Activated T-helper 17 cell treated with anti-CD3 and anti-CD28 coated beads, Interleukin-2, amount 50 U/mL, for 72 hours (primary cell): ENCODE results near the gene KRTAP1-5. TPM values are rescaled to one million over a fixed set of nuclear protein-coding genes. Genes with fewer than 3 reads are reported as not detected.
"Not testable (repeated sequence)": the region's sequence is repeated elsewhere in the genome, so short reads cannot be mapped to it uniquely, and the experiment has no call there.

Source experiments
- ATAC-seq: fragments of 150-1000 bp; cut with Tn5 transposase; replicated peaks from 2 replicates; pipeline ENCODE4 v1.10.0; 2021; ENCODE audit warnings: mild to moderate bottlenecking, moderate library complexity
- H3K27ac Mint-ChIP-seq: one replicate; pipeline ENCODE4 v1.8.0; 2022; ENCODE audit warnings: mixed read lengths
- H3K27me3 Mint-ChIP-seq: one replicate; pipeline ENCODE4 v1.8.0; 2022; ENCODE audit warnings: mixed read lengths
- H3K36me3 Mint-ChIP-seq: one replicate; pipeline ENCODE4 v1.8.0; 2022; ENCODE audit warnings: low read depth, mild to moderate bottlenecking, mixed read lengths
- H3K4me1 Mint-ChIP-seq: one replicate; pipeline ENCODE4 v1.8.0; 2022; ENCODE audit warnings: mixed read lengths
- H3K4me3 Mint-ChIP-seq: one replicate; pipeline ENCODE4 v1.8.0; 2022; ENCODE audit warnings: mild to moderate bottlenecking, mixed read lengths
- H3K9me3 Mint-ChIP-seq: one replicate; pipeline ENCODE4 v1.8.0; 2022; ENCODE audit warnings: mixed read lengths
- total RNA-seq, 2 donors: library from RNA; stranded (reverse); gene quantifications; one replicate each; pipeline ENCODE4 v1.2.3, GENCODE V29; 2022

The KRTAP1-5 gene
- not detected for total RNA-seq

GRCh38 chr17:41026715-41027471, at the start of gene KRTAP1-5:
TSS of gene KRTAP1-5 (minus strand) at chr17:41027208. CDS start at chr17:41027155, 53 bp downstream.
- Mint-ChIP-seq H3K27ac (no peak within 1 kb of the TSS), H3K9me3 (no peaks in the 10 kb centered on the region), H3K27me3 (peaks cover 33% of the 10 kb centered on the region), H3K36me3 (no peaks in the 10 kb centered on the region), H3K4me3 (no peak within 1 kb of the TSS), H3K4me1 (no peaks in the 10 kb centered on the region)
- peak; percentile 21 for ATAC-seq

GRCh38 chr17:41076788-41077187, 49.8 kb upstream of the KRTAP1-5 start:
- Mint-ChIP-seq H3K27me3 (peaks cover 21% of the 10 kb centered on the region), H3K4me3 (no peak overlapping the region), H3K9me3 (no peaks in the 10 kb centered on the region), H3K4me1 (no peaks in the 10 kb centered on the region), H3K36me3 (no peaks in the 10 kb centered on the region), H3K27ac (no peak overlapping the region)
- no peak for ATAC-seq

- no peaks in the 10 kb centered on the region for H3K36me3 Mint-ChIP-seq
- H3K27me3 Mint-ChIP-seq = peaks cover 14% of the 10 kb centered on the region
- no peak overlapping the region for H3K27ac Mint-ChIP-seq
- no peak for ATAC-seq
- H3K9me3 Mint-ChIP-seq = no peaks in the 10 kb centered on the region
- H3K4me1 Mint-ChIP-seq = no peaks in the 10 kb centered on the region
- H3K4me3 Mint-ChIP-seq = no peak overlapping the region
These were observed 46.7 kb upstream of the KRTAP1-5 start for GRCh38 chr17:41073676-41074075.

- no peak overlapping the region for H3K27ac Mint-ChIP-seq
- peaks cover 14% of the 10 kb centered on the region for H3K27me3 Mint-ChIP-seq
- ATAC-seq = no peak
- H3K9me3 Mint-ChIP-seq = no peaks in the 10 kb centered on the region
- H3K4me3 Mint-ChIP-seq = no peak overlapping the region
- no peaks in the 10 kb centered on the region for H3K4me1 Mint-ChIP-seq
- no peaks in the 10 kb centered on the region for H3K36me3 Mint-ChIP-seq
These were observed 44.8 kb upstream of the KRTAP1-5 start for GRCh38 chr17:41071606-41072360.

- H3K4me3 Mint-ChIP-seq = no peak overlapping the region
- ATAC-seq = no peak
- H3K36me3 Mint-ChIP-seq = no peaks in the 10 kb centered on the region
- peaks cover 5% of the 10 kb centered on the region for H3K4me1 Mint-ChIP-seq
- no peaks in the 10 kb centered on the region for H3K27me3 Mint-ChIP-seq
- no peaks in the 10 kb centered on the region for H3K9me3 Mint-ChIP-seq
- H3K27ac Mint-ChIP-seq = no peak overlapping the region
These were observed 42.0 kb upstream of the KRTAP1-5 start for GRCh38 chr17:41069031-41069430.

- peaks cover 5% of the 10 kb centered on the region for H3K4me1 Mint-ChIP-seq
- H3K4me3 Mint-ChIP-seq = no peak overlapping the region
- H3K36me3 Mint-ChIP-seq = no peaks in the 10 kb centered on the region
- no peak overlapping the region for H3K27ac Mint-ChIP-seq
- ATAC-seq = no peak
- no peaks in the 10 kb centered on the region for H3K9me3 Mint-ChIP-seq
- H3K27me3 Mint-ChIP-seq = peaks cover 4% of the 10 kb centered on the region
These were observed 40.3 kb upstream of the KRTAP1-5 start for GRCh38 chr17:41067281-41067680.

- H3K36me3 Mint-ChIP-seq = no peaks in the 10 kb centered on the region
- H3K4me3 Mint-ChIP-seq = no peak within 1 kb of the TSS
- peaks cover 12% of the 10 kb centered on the region for H3K27me3 Mint-ChIP-seq
- H3K4me1 Mint-ChIP-seq = peaks cover 5% of the 10 kb centered on the region
- H3K27ac Mint-ChIP-seq = no peak within 1 kb of the TSS
- peak; percentile 44 for ATAC-seq
- H3K9me3 Mint-ChIP-seq = no peaks in the 10 kb centered on the region
These were observed 39.0 kb upstream of the KRTAP1-5 start, which contains the start of gene KRTAP2-4 for GRCh38 chr17:41065829-41066624. TSS of gene KRTAP2-4 (minus strand) at chr17:41065879. CDS start at chr17:41065845, 34 bp downstream.

- not testable (repeated sequence) for H3K4me3 Mint-ChIP-seq, H3K36me3 Mint-ChIP-seq, ATAC-seq, H3K4me1 Mint-ChIP-seq, H3K27ac Mint-ChIP-seq, H3K9me3 Mint-ChIP-seq
- peaks cover 20% of the 10 kb centered on the region for H3K27me3 Mint-ChIP-seq
These were observed 38.1 kb upstream of the KRTAP1-5 start for GRCh38 chr17:41065016-41065689.

GRCh38 chr17:41064301-41064700, 37.3 kb upstream of the KRTAP1-5 start:
- Mint-ChIP-seq H3K36me3 (no peaks in the 10 kb centered on the region), H3K4me1 (peaks cover 5% of the 10 kb centered on the region), H3K4me3 (no peak overlapping the region), H3K27me3 (peaks cover 23% of the 10 kb centered on the region), H3K27ac (no peak overlapping the region), H3K9me3 (no peaks in the 10 kb centered on the region)
- ATAC-seq = no peak

GRCh38 chr17:41063449-41063848, 36.4 kb upstream of the KRTAP1-5 start:
- peaks cover 5% of the 10 kb centered on the region for H3K4me1 Mint-ChIP-seq
- ATAC-seq = no peak
- H3K27me3 Mint-ChIP-seq = peaks cover 31% of the 10 kb centered on the region
- H3K9me3 Mint-ChIP-seq = no peaks in the 10 kb centered on the region
- H3K4me3 Mint-ChIP-seq = no peak overlapping the region
- H3K27ac Mint-ChIP-seq = no peak overlapping the region
- no peaks in the 10 kb centered on the region for H3K36me3 Mint-ChIP-seq

GRCh38 chr17:41061964-41062363, 35.0 kb upstream of the KRTAP1-5 start:
- Mint-ChIP-seq H3K27me3 (peaks cover 40% of the 10 kb centered on the region), H3K9me3 (no peaks in the 10 kb centered on the region), H3K4me3 (no peak overlapping the region), H3K4me1 (peaks cover 5% of the 10 kb centered on the region), H3K36me3 (no peaks in the 10 kb centered on the region), H3K27ac (no peak overlapping the region)
- no peak for ATAC-seq

- ATAC-seq = no peak
- Mint-ChIP-seq H3K36me3 (no peaks in the 10 kb centered on the region), H3K27me3 (peaks cover 44% of the 10 kb centered on the region), H3K9me3 (no peaks in the 10 kb centered on the region), H3K27ac (no peak within 1 kb of the TSS), H3K4me1 (no peaks in the 10 kb centered on the region), H3K4me3 (no peak within 1 kb of the TSS)
These were observed 33.1 kb upstream of the KRTAP1-5 start, which contains the start of gene KRTAP2-3 for GRCh38 chr17:41060052-41060604. TSS of gene KRTAP2-3 (minus strand) at chr17:41060114. CDS start at chr17:41060050, 64 bp downstream.

- peaks cover 44% of the 10 kb centered on the region for H3K27me3 Mint-ChIP-seq
- not testable (repeated sequence) for H3K4me1 Mint-ChIP-seq, H3K9me3 Mint-ChIP-seq, H3K36me3 Mint-ChIP-seq, H3K27ac Mint-ChIP-seq, H3K4me3 Mint-ChIP-seq, ATAC-seq
These were observed 32.5 kb upstream of the KRTAP1-5 start for GRCh38 chr17:41059276-41060051.
